SW 1271 (cell line): ENCODE results near the gene PROB1.
"Not testable (repeated sequence)": the region's sequence is repeated elsewhere in the genome, so short reads cannot be mapped to it uniquely, and the experiment has no call there.

Source experiments
- DNase-seq, 2 experiments: peaks; one replicate each; lab custom pipeline; 2025; lab: John Stamatoyannopoulos, UW

The PROB1 gene

DNA sequence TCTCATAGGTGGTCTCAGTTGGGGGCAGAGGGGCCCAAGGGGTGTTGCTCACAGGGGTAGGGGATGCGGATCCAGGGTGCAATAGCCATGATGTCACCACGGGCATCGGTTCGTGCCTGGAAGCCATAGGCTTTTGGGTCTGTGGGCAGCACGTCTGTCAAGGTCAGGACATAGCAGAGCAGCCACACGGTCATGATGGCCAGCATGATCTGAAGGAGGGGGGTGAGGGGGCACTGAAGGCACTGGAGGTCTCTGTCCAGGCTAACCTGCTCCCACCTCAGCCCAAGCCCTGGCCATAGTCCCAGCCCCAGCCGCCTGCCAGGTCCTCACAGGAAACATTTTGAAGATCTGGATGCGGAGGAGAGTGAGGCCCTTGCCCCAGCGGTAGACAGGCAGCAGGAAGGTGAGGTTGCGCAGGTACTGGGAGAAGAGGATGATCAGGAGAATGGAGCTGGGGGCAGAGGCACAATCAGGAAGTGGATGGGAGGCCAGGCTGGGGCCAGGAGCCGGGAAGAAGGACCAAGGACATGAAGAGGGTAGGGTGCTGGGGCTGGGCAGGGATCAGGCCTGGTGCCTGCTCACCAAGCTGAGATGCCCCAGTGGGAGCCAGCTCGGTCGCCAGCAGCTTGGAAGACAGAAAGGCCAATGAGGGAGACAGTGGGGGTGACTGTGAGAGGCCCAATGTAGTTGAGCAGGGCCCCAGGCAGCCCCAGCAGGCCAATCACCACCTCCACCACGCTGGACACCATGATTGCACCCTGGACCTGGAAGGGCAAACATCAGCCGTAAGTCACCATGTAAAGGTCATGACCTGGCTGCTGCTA lies 15.1 kb downstream of the PROB1 start:
- no peak for DNase-seq

DNA sequence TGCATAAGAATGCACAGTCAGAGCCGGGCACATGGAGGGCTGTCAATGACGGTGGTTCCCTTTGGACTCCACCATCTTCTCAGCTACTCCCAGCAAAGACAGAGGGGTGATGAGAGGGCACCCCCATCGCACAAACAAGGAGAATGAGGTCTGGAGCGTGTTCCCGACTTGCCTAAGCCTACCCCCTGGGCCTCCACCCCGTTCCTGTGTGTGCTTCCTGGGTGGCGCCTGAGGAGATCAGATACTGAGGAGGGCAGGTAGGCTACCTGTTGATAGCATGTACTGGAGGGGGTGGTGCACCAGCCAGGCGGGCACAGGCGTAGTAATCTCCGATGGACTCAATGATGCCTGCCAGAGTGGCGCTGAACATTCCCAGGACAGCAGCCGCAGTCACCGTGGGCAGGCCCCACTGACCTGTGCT lies 16.0 kb downstream of the PROB1 start:
- DNase-seq: no peak

DNA sequence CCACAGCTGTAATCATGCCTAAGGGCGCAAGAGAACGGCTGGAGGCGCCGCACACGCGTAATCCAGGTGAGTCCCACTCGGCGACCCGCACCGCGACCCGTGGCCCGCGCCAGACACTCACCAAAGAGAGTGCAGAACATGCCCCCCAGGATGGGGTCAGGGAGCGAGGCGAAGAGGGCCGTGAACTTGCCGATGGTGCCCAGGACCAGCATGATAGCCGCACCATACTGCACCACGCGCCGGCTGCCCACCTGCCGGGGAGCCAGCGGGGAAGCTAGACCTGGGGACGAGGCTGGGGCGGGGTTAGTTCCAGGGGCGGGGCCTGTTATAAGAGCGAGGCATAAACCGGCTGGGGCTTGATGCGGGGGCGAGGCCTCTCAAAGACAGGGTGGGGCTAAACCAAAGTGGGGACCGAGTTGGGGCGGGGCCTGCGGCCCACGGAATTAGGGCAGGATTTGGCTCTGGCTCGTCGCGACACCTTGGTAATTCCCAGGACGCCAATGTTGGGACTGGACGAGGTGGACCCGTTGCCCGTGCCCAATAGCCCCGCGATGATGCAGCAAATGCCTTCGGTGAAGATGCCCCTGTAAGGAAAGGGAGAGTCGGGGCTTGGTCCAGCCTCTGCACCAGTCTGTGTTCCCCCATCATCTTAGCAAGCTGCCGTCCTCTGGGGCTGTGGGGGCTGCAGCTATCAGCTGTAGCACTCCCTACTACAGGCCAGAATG lies 16.6 kb downstream of the PROB1 start:
- no peak for DNase-seq

DNA sequence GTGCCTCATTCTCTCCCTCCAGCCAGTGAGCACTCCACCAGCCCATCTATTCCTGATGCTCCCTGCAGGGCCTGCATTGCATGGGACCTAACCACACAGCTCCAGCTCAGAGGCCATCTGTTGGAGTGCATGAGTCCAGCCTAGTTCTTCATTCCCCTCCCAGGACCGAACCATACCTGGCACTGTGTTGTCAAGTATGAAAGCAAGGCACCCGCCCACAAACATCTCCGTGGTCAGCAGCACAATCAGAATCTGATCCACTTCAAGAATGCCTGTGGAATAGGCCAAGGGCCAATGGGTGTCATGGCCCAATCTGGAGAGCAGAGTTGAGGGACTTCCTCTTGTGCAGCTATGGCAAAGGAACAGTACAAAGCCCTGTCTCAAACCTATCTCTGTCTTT lies 17.7 kb downstream of the PROB1 start:
- DNase-seq: no peak

DNA sequence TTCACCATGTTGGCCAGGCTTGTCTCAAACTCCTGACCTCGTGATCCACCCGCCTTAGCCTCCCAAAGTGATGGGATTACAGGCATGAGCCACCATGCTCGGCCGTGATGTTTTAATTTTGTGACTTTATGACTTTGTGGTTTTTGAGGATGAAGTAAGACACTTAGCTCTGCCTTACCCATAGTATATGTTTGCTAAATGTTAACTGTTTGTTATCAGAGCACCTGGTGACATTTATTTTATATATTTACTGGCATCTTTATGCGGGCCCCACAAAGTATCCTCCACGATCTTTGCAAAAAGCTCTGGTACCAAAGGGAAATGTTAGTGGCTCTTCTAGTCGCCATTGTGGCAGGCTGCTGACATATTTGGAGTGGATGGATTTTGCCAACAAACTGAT lies 18.5 kb downstream of the PROB1 start:
- DNase-seq: no peak

DNA sequence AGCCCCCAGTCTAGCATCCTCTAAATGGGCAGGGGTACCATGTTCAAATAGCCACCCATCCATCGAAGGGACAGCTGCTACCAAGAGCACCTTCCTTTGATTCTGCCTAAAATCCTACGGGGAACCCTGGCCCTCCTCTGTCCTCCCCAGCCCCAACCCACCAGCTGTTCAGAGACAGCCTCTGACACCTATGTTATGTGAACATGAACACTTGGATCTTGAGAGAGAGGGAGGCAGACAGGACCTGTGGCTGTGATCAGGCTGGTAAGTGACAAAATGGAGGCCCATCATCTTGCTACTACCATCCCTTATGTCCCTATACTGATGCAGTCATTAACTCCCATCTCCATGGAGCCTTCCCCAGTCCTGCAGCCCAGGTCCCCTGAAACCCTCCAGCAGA lies 20.0 kb downstream of the PROB1 start:
- no peak for DNase-seq

DNA sequence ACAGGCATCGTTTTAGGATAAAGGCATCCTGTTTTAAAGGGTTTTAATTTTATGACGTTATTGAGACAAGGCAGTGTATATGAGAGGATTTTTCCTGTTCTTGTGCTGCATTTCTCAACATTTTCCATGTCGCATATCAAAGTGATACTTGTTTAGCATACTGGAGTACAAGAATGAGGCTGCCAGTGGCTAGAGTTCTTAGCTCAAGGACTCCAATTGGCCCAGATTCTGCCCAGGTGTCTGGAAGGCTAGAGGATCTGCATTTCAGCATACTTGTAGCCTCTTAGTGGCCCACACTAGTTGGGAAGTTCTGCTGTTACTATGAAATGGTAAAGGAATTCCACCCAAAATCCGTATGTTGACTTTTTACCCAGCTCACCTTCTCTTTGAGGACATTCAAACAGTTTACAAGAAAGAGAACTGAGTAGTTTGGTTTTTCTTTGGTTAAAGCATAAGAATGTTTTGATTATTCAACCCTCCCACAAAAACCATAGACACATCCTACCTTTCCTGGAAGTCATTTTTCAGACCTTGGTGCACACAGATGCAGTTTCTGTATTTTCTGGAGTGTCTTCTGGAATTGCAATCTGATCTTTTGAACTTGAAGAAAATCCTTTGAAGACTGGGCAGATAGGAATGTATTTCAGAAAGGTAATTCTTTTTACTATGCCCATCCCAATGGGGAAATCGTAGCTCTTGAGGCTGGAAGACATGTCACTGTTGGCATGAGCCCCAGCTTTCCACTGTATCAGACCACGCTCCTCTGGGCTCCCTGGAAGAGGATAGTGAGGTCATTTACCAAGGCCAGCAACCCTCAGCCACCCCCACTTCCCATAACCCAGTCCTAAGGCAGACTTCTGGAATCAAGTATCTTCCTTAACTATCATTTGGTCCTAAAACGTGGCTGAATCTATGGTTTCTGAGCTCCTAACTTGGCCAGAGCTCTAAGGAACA lies 23.1 kb downstream of the PROB1 start:
- no peak for DNase-seq

DNA sequence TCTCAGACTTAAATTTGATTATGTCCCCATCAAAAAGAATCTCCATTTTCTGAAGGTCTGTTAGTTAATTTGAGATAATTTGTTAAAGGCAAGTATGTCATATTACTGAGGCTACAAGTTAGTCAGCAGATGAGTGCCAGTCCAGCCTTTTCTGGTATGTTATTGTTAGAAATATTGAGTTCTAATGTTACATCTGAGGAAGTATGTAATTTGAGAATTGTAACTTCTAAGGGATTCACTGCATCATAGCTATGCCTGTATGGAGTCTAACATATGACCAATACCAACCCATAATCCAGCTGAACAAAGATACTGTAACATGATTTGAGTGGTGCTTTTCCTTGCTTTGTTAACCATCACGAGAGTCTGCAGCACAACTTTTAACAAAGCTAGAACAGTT lies 25.7 kb downstream of the PROB1 start:
- no peak for DNase-seq

DNA sequence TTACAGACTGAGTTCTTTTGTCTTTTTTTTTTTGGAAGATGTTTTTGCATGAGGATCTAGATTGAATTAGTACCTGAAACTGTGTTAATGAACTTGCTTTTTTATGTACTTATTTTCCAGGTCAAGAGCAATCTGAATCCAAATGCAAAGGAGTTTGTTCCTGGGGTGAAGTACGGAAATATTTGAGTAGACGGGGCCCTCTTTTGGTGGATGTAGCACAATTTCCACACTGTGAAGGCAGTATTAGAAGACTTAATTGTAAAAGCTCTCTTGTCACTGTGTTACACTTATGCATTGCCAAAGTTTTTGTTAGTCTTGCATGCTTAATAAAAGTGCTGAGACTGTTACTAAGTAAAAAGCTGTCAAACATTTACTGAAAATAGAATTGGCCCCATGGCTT lies 26.3 kb downstream of the PROB1 start:
- no peak for DNase-seq

DNA sequence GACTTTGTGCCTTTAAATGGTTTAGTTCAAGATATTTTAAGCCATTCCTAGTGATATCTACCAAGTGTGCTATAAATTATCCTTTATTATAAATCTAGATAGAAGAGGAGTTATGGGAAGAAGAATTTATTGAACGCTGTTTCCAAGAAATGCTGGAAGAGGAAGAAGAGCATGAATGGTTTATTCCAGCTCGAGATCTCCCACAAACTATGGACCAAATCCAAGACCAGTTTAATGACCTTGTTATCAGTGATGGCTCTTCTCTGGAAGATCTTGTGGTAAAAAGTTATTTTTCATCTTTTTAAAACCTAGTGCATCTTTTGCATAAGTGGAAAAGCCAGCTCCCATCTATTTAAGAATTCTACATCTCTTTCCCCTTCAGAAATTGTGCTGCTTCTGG lies 30.4 kb downstream of the PROB1 start:
- no peak for DNase-seq

DNA sequence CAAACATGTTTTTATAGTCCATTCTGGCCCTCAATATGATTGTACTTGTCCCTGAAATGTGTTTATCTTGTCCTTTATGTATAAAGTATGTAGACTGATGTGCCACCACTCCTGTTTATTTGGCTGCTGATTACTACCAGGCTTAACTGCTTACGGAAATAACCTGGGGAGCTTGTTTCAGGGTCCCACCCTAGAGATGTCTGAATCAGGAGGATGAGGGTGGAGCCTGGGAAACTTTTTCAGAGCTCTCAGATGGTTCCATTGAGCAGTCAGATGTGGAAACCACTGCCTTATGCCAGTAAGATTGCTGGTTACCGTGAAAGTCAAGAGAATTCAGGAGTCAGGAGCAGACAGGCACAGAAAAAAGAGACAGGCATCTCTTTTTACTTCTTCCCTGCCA lies 31.0 kb downstream of the PROB1 start:
- no peak for DNase-seq

DNA sequence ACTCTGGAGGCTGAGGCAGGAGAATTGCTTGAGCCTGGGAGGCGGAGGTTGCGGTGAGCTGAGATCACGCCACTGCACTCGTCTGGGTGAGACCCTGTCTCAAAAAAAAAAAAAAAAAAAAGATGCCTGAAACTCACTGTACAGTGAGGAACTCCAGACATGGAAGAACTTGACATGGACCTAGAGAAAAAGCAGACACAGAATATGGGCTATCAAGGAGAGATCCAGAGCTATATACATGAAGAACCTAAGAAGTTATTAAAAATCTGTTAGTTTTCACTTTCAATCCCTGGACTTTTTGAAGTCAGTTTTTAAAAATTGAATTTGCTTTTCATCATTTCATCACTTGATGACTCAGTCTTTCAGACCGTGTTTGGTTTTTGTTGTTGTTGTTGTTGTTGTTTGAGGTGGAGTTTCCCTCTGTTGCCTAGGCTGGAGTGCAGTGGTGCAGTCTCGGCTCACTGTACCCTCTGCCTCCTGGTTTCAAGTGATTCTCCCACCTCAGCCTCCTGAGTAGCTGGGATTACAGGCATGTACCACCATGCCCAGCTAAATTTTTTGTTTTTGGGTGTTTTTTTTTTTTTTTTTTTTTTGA lies 33.0 kb downstream of the PROB1 start:
- DNase-seq: no peak

DNA sequence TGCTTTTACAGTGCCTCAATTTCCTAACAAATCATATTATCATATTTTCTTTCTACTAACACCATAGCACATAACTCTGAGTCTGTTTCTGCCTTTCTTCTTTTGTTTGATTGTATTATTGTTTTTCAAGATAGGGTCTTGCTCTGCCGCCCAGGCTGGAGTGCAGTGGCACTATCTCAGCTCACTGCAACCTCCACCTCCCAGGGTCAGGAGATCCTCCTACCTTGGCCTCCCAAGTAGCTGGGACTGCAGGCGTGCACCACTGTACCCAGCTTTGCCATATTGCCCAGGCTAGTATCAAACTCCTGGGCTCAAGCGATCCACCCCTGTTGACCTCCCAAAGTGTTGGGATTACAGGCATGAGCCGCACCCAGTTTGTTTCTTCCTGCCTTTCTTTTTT lies 34.5 kb downstream of the PROB1 start:
- DNase-seq: no peak

DNA sequence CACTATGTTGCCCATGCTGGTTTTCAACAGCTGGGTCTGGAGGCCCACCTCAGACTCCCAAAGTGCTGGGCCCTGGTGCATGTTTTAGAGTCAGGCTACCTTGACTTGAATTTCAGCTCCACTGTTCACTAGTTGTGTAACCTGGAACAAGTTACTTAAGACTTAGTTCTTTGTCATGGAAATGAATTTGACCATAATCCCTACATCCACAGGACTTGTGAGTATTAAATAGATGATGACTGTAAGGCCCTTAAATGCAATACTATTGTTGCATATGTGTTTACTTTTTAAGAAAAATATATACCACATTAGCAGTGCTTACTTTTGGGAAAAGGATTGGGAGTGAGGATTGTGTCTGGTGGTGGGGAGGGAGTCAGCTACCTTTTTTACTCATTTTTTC lies 36.8 kb downstream of the PROB1 start:
- DNase-seq: no peak

DNA sequence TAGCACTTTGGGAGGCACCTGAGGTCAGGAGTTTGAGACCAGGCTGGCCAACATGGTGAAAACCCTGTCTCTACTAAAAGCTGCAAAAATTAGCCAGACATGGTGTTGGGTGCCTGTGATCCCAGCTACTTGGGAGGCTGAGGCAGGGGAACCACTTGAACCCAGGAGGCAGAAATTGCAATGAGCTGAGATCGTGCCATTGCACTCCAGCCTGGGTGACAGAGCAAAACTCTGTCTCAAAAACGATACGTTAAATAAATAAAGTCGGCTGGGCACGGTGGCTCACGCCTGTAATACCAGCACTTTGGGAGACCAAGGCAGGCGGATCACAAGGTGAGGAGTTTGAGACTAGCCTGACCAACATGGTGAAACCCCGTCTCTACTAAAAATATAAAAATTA lies 39.0 kb downstream of the PROB1 start:
- DNase-seq: not testable (repeated sequence)

DNA sequence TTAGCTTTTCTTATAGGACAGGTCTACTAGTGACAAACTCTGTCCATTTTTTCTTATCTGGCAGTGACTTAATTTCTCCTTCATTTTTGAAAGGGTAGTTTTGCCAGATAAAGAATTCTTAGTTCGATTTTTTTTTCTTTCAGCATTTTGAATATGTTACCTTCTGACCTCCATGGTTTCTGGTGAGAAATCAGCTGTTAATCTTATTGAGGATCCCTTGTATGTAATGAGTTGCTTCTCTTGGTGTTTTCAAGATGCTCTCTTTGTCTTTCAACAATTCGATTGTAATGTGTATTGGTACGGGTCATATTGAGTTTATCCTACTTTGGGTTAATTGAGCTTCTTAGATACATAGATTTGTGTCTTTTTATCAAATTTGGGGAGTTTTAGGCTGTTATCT lies 40.7 kb downstream of the PROB1 start:
- no peak for DNase-seq

DNA sequence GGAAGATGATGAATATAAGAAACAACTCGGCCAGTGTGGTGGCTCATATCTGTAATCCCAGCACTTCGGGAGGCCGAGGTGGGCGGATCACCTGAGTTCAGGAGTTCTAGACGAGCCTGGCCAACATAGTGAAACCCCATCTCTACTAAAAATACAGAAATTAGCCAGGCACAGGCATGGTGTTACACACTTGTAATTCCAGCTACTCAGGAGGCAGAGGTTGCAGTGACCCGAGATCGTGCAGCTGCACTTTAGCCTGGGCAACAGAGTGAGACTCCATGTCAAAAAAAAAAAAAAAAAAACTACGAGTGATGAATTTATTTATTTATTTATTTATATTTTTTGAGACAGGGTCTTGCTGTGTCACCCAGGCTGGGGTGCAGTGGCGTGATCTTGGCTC lies 47.0 kb downstream of the PROB1 start:
- not testable (repeated sequence) for DNase-seq

DNA sequence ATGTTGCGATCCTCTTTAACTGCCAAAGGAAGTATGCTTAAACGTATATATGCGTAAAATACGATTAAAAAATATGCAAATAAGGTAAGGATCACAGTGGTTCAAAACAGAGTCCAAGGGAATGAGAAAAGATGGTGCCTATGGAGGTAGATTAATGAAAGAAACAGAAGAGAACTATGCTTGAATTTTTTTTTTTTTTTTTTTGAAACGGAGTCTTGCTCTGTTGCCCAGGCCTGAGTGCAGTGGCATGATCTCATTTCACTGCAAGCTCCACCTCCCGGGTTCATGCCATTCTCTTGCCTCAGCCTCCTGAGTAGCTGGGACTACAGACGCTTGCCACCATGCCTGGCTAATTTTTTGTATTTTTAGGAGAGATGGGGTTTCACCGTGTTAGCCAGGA lies 49.5 kb downstream of the PROB1 start:
- DNase-seq: not testable (repeated sequence)

DNA sequence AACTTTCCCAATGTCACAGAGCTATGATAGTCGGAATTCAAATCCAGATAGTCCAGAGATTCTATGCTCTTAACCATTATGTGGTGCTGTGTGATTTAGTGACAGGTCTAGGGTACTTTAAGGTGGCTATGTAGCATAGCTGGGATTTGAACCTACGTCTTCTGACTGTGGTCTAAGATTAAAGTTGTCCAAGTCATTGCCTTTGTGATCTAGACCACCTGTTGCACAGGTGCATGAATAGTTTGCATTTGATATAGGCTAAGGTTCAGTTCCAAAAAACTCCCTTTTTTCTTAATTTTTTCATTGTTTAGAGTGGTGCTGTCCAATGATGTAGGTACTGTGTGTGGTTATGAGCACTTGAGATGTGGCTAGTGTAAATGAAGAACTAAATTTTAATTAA lies 50.7 kb downstream of the PROB1 start:
- no peak for DNase-seq

DNA sequence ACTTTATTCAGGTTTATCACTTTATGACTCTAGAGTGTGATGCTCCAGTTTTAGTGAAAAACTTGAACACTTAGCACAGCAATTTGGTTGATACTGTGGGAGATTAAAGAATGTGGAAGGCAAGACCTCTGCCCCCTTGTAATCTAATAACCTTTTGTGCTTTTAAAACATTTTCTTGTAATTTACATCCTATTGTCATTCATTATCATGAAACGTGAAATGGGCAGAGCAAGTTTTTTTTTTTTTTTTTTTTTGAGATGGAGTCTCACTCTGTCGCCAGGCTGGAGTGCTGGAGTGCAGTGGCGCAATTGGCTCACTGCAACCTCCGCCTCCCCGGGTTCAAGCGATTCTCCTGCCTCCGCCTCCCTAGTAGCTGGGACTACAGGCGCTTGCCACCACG lies 51.4 kb downstream of the PROB1 start:
- DNase-seq: no peak

DNA sequence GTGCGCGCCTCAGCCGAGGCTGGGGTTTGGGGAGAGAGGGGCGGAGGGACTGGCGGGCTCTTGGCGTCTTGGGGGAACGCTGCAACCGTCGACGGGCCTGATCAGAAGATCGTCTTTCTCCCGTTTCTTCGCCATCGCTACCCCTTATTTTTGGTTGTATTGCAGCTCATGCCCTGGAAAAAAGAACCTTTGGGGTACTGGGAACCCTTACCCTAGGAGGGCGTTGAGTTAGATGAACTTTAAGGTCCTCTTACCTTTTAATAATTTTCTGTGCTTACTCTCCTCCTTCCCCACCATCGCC lies 52.5 kb downstream of the PROB1 start:
- DNase-seq: no peak

DNA sequence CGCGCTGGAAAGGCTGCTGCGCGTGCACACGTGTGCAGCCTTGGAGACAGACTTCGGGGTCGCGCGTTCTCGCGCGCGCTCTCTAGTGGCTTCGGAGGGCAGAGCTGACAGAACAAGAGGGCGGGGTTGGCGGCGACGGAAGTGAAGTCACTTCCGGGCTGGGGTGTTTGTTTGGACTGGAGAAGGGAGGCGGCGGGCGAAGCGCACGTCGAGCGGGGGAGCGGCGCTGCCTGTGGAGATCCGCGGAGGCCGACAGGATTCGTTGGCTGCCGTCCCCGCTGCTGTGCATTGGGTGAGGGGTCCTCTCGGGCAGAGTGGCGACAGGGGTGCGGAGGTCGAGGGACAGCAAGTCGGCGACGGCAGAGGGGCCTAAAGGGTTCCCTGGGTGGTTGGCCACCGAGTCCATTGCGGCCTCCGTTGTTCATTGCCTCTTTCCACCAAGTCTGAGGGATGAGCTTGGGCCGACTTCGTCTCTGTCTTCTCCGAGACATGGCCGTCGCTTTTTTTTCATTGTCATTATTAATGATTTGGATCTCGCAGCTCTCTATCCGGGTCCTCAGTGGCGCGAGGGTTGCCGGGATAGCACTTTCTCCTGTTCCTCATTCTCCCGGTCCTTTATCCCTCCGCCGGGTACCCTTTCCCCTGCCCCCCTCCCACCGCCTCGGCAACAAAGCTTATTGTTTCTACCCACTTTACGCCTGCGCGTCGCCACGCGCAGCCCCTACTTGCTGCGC lies 53.0 kb downstream of the PROB1 start, which contains the start of gene PAIP2:
Gene PAIP2, plus strand, starts transcription at position 166 of the 734 bp plus-strand sequence. CDS start 21,931 bp downstream, outside the sequence.
- DNase-seq: peak; percentile 97 to 98
